OCI-LY7 (cell line): ENCODE measurements around the gene KLHL22. TPM values are rescaled to one million over a fixed set of nuclear protein-coding genes. Genes with fewer than 3 reads are reported as not detected.
"Not testable (repeated sequence)": the region's sequence is repeated elsewhere in the genome, so short reads cannot be mapped to it uniquely, and the experiment has no call there.

ENCODE experiments used
- BruUV-seq: library from RNA; stranded (reverse); fragments of 400-500 nt; replicated peaks from 2 replicates; lab custom pipeline; 2021; lab: Mats Ljungman, UMichigan
- CTCF ChIA-PET: fragments of 300-600 bp; sonication (Branson Sonifier 250); formaldehyde crosslinking; loops from one replicate; lab custom pipeline; 2022; ENCODE audit warnings: antibody characterized with exemption; ENCODE audit not compliant: unreplicated experiment; lab: Charles Lee
- POLR2A ChIA-PET: fragments of 300-600 bp; sonication (Branson Sonifier 250); formaldehyde crosslinking; loops from one replicate; lab custom pipeline; 2022; ENCODE audit warnings: antibody characterized with exemption; lab: Charles Lee
- DNase-seq: peaks from one replicate; pipeline ENCODE4 v3.0.0-alpha.2; 2015; ENCODE audit warnings: low spot score
- H2AFZ ChIP-seq: fragments of 200-600 bp; sonication (generic), shearing (Covaris generic); 2 replicates; pipeline ENCODE4 v1.6.1; 2014; ENCODE audit warnings: mild to moderate bottlenecking, antibody characterized with exemption, low read length, moderate library complexity
- H3K27ac ChIP-seq: fragments of 200-600 bp; sonication (generic); 2 replicates; pipeline ENCODE4 v1.5.1; 2014; ENCODE audit warnings: mixed run types, low read depth, mild to moderate bottlenecking, moderate library complexity, low read length, inconsistent platforms; ENCODE audit not compliant: poor library complexity, severe bottlenecking
- H3K36me3 ChIP-seq: fragments of 200-600 bp; sonication (generic); 2 replicates; pipeline ENCODE4 v1.6.1; 2014; ENCODE audit warnings: mild to moderate bottlenecking, antibody characterized with exemption, low read length, moderate library complexity, mixed read lengths; ENCODE audit not compliant: insufficient read depth
- H3K4me1 ChIP-seq: fragments of 200-600 bp; sonication (generic); 2 replicates; pipeline ENCODE4 v1.5.1; 2014; ENCODE audit warnings: mild to moderate bottlenecking, low read length; ENCODE audit not compliant: insufficient read depth, poor library complexity, severe bottlenecking
- H3K4me2 ChIP-seq: fragments of 200-600 bp; sonication (generic); 2 replicates; pipeline ENCODE4 v1.6.1; 2014; ENCODE audit warnings: mild to moderate bottlenecking, low read length
- H3K4me3 ChIP-seq: fragments of 200-600 bp; sonication (generic); 2 replicates; pipeline ENCODE4 v1.5.1; 2014; ENCODE audit warnings: mild to moderate bottlenecking, low read depth, low read length; ENCODE audit not compliant: poor library complexity, severe bottlenecking
- H3K79me2 ChIP-seq: fragments of 200-600 bp; sonication (generic); 2 replicates; pipeline ENCODE4 v1.6.1; 2016; ENCODE audit warnings: low read depth, mild to moderate bottlenecking, low read length, moderate library complexity, mixed read lengths; ENCODE audit not compliant: insufficient read depth
- H3K9me2 ChIP-seq: fragments of 200-600 bp; sonication (generic); 2 replicates; pipeline ENCODE4 v1.6.1; 2016; ENCODE audit warnings: mild to moderate bottlenecking, low read length, mixed read lengths; ENCODE audit not compliant: insufficient read depth
- H3K9me3 ChIP-seq: fragments of 200-600 bp; sonication (generic); 2 replicates; pipeline ENCODE4 v1.6.1; 2014; ENCODE audit warnings: mild to moderate bottlenecking, mixed run types, low read length, mixed read lengths
- H4K20me1 ChIP-seq: fragments of 200-600 bp; sonication (generic); 2 replicates; pipeline ENCODE4 v1.6.1; 2014; ENCODE audit warnings: mild to moderate bottlenecking, antibody characterized with exemption, low read length, moderate library complexity, mixed read lengths; ENCODE audit not compliant: insufficient read depth
- EZH2phosphoT487 ChIP-seq: fragments of 200-600 bp; sonication (generic); IDR thresholded peaks from 2 replicates; pipeline ENCODE4 v1.6.1; 2018; ENCODE audit warnings: low read depth, borderline replicate concordance, mild to moderate bottlenecking, mixed run types, antibody characterized with exemption, low read length, moderate library complexity, mixed read lengths
- intact Hi-C: fragments of 100-400 bp; cut with micrococcal nuclease; formaldehyde crosslinking; loops from one replicate; pipeline ENCODE4 v1.10.0; 2022; ENCODE audit not compliant: unreplicated experiment
- total RNA-seq, 2 experiments: library from RNA; depleted of rRNA in 1 of 2; stranded (reverse); fragments of >200 nt in 1 of 2; shearing (Covaris generic) in 1 of 2; gene quantifications; 2 replicates each; pipeline ENCODE4 v1.2.3, GENCODE V29; 2014 to 2022
- TF ChIP-seq, protein P1 (sequence below): fragments of 200-600 bp; sonication (generic); conservative IDR thresholded peaks from 2 replicates; pipeline ENCODE4 v1.5.1; 2014; ENCODE audit warnings: mild to moderate bottlenecking, antibody characterized with exemption, low read length, moderate library complexity, mixed read lengths

KLHL22 gene
- total RNA-seq, 2 experiments from 2014 or later: 14.8 to 38.1 TPM

DNA sequence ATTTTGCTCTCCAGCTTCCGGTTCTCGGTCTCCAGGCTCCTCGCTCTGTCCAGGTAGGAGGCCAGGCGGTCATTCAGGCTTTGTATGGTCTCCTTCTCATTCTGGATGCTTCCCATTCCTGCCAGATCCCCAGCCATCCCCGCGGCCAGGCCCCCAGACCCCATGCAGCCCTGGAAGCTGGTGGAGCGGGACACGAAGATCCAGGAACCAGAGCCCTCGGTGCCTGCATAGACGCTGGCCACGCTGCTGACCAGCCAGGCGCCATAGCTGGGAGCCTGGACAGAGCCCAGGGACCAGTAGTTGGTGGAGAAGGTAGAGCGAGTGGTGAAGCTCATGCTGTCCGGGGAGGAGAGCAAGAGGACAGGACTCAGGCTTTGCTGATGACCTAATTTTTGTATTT lies 11.8 kb downstream of the KLHL22 start:
- ChIA-PET POLR2A (no interaction called here), CTCF (no interaction called here)
- Histone ChIP-seq H3K4me1 (no peaks in the 10 kb centered on the region), H3K36me3 (no peaks in the 10 kb centered on the region), H3K4me3 (no peak overlapping the region), H3K4me2 (no peak overlapping the region), H3K79me2 (no peaks in the 10 kb centered on the region), H2AFZ (no peak overlapping the region), H3K27ac (no peak overlapping the region), H3K9me2 (no peaks in the 10 kb centered on the region), H4K20me1 (no peaks in the 10 kb centered on the region), H3K9me3 (no peaks in the 10 kb centered on the region)
- no peak for DNase-seq
- TF ChIP-seq EZH2phosphoT487: no peak
- TF ChIP-seq, protein P1, sequence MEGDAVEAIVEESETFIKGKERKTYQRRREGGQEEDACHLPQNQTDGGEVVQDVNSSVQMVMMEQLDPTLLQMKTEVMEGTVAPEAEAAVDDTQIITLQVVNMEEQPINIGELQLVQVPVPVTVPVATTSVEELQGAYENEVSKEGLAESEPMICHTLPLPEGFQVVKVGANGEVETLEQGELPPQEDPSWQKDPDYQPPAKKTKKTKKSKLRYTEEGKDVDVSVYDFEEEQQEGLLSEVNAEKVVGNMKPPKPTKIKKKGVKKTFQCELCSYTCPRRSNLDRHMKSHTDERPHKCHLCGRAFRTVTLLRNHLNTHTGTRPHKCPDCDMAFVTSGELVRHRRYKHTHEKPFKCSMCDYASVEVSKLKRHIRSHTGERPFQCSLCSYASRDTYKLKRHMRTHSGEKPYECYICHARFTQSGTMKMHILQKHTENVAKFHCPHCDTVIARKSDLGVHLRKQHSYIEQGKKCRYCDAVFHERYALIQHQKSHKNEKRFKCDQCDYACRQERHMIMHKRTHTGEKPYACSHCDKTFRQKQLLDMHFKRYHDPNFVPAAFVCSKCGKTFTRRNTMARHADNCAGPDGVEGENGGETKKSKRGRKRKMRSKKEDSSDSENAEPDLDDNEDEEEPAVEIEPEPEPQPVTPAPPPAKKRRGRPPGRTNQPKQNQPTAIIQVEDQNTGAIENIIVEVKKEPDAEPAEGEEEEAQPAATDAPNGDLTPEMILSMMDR: no peak
- intact Hi-C loops: no loop called here
- no TSS peak for BruUV-seq

DNA sequence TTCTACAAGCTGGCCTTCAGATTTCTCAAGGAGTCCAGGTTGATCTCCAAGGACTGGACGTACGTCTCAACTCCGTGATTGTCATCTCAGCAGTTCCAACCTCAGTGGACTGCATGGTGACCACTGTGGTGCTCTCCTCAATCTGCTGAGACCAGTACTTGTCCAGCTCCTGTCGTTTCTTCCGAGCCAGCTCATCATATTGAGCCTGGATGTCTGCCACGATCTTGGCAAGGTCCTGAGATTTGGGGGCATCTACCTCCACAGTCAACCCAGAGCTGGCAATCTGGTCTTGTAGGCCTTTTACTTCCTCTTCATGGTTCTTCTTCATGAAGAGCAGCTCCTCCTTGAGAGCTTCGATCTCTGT lies 12.5 kb downstream of the KLHL22 start:
- H2AFZ ChIP-seq, H3K4me3 ChIP-seq, H3K36me3 ChIP-seq, H3K9me3 ChIP-seq, H4K20me1 ChIP-seq, H3K79me2 ChIP-seq, H3K4me2 ChIP-seq, H3K4me1 ChIP-seq, H3K27ac ChIP-seq, BruUV-seq, DNase-seq, H3K9me2 ChIP-seq, CTCF ChIA-PET, intact Hi-C loops, POLR2A ChIA-PET: not testable (repeated sequence)

DNA sequence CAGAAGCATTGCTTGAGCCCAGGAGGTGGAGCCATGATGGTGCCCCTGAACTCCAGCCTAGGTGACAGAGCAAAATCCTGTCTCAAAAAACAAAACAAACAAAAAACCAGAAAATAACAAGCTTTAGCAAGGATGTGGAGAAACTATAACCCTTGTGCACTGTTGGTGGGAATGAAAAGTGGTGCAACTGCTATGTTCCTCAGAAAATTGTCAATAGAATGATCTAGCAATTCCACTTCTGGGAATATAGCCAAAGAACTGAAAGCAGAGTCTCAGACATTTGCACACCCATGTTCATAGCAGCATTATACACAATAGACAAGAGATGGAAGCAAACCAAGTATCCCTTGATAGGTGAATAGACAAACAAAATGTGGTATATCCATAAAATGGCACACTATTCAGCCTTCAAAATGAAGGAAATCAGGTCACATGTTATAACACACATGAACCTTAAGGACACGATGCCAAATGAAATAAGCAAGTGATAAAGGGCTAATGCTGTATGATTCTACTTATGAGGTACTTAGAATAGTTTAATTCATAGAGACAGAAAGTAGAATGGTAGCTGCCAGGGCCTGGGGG lies 15.9 kb downstream of the KLHL22 start:
- no peaks in the 10 kb centered on the region for H4K20me1 ChIP-seq
- BruUV-seq: no TSS peak
- TF ChIP-seq, protein P1: no peak
- TF ChIP-seq EZH2phosphoT487: no peak
- H3K9me2 ChIP-seq: no peaks in the 10 kb centered on the region
- POLR2A ChIA-PET: no interaction called here
- CTCF ChIA-PET: no interaction called here
- no peaks in the 10 kb centered on the region for H3K4me1 ChIP-seq
- H3K79me2 ChIP-seq: no peaks in the 10 kb centered on the region
- H3K36me3 ChIP-seq: no peaks in the 10 kb centered on the region
- H3K27ac ChIP-seq: no peak overlapping the region
- no peak for DNase-seq
- H2AFZ ChIP-seq: no peak overlapping the region
- no peak overlapping the region for H3K4me2 ChIP-seq
- no peak overlapping the region for H3K4me3 ChIP-seq
- intact Hi-C loops: no loop called here
- H3K9me3 ChIP-seq: no peaks in the 10 kb centered on the region

DNA sequence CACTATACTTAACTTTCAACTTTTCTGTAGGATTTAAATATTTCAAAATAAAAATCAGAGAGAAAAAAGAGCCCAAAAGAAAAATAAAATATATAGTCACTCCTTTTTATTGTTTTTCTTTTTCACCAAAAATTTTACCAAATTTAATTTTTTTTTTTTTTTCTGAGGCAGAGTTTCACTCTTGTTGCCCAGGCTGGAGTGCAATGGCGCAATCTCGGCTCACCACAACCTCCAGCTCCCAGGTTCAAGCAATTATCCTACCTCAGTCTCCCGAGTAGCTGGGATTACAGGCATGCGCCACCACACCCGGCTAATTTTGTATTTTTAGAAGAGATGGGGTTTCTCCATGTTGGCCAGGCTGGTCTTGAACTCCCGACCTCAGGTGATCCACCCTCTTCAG lies 17.5 kb downstream of the KLHL22 start:
- H3K9me2 ChIP-seq, H4K20me1 ChIP-seq, H3K27ac ChIP-seq, H3K36me3 ChIP-seq, H3K4me2 ChIP-seq, BruUV-seq, H2AFZ ChIP-seq, POLR2A ChIA-PET, intact Hi-C loops, H3K4me3 ChIP-seq, H3K79me2 ChIP-seq, DNase-seq, H3K9me3 ChIP-seq, CTCF ChIA-PET, H3K4me1 ChIP-seq: not testable (repeated sequence)

DNA sequence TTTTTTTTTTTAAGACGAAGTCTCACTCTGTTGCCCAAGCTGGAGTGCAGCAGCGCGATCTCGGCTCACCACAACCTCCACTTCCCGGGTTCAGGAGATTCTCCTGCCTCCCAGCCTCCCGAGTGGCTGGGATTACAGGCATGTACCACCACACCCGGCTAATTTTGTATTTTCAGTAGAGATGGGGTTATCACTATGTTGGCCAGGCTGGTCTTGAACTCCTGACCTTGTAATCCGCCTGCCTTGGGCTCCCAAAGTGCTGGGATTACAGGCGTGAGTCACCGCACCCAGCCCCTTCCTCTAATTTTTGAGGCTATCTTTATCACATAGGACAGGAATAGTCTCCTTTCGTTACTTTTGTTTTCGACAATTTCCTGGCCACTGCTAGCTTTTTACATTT lies 20.0 kb downstream of the KLHL22 start:
- H3K79me2 ChIP-seq, intact Hi-C loops, H3K4me2 ChIP-seq: not testable (repeated sequence)

More for the DNA sequence above, 20.0 kb downstream of the KLHL22 start:
- H3K27ac ChIP-seq, BruUV-seq, POLR2A ChIA-PET, H3K4me3 ChIP-seq, CTCF ChIA-PET, H3K36me3 ChIP-seq, H4K20me1 ChIP-seq, H3K4me1 ChIP-seq, H3K9me3 ChIP-seq, H2AFZ ChIP-seq, H3K9me2 ChIP-seq, DNase-seq: not testable (repeated sequence)
